ENCODE measurements around the gene VKORC1L1. TPM values are rescaled to one million over a fixed set of nuclear protein-coding genes. Genes with fewer than 3 reads are reported as not detected.

The VKORC1L1 gene
- total RNA-seq, 1 donor from 2014 or later: 33.9 TPM

DNA sequence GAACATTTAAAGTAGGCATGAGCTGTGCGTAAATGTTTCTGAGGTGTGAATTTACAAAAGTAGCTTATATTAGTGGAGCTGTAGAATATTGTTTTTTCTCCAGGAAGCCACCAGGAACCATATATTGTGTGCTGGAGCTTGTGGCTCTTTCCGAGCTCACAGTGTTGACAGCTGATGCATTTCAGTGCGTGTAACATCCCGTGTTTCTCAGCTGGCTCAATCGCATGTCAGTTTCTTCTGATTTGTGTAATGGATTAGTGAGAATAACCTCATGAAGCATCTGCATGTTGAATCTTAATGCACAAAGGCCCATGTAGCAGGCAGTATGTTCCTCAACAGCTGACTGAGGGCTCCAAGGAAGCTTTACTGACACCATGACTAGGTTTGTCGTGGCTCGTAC is 39.4 kb downstream of the VKORC1L1 start:
- no peak for DNase-seq (ENCODE audit: low read depth, low spot score)
- H3K27me3 Mint-ChIP-seq (ENCODE audit: low read depth): no peaks in the 10 kb centered on the region
- no peaks in the 10 kb centered on the region for H3K36me3 Mint-ChIP-seq (ENCODE audit: low read depth)
- no peak for TF ChIP-seq CTCF (conservative IDR thresholded peaks at IDR 0.05)
- no peaks in the 10 kb centered on the region for H3K9me3 Mint-ChIP-seq
- H3K27ac Mint-ChIP-seq (ENCODE audit: unreplicated experiment): no peak overlapping the region
- no peak overlapping the region for H3K4me3 Mint-ChIP-seq
- peaks cover 7% of the 10 kb centered on the region for H3K4me1 Mint-ChIP-seq

GRCh38 chr7:65915921-65916657 is 43.2 kb downstream of the VKORC1L1 start:
- Mint-ChIP-seq H3K27ac (ENCODE audit: unreplicated experiment) (no peak overlapping the region), H3K4me1 (no peaks in the 10 kb centered on the region), H3K27me3 (ENCODE audit: low read depth) (no peaks in the 10 kb centered on the region), H3K36me3 (ENCODE audit: low read depth) (peaks cover 3% of the 10 kb centered on the region), H3K9me3 (no peaks in the 10 kb centered on the region), H3K4me3 (no peak overlapping the region)
- TF ChIP-seq CTCF (conservative IDR thresholded peaks at IDR 0.05): no peak
- no peak for DNase-seq (ENCODE audit: low read depth, low spot score)

- no peak for TF ChIP-seq CTCF (conservative IDR thresholded peaks at IDR 0.05)
- H3K36me3 Mint-ChIP-seq (ENCODE audit: low read depth): peaks cover 3% of the 10 kb centered on the region
- no peaks in the 10 kb centered on the region for H3K9me3 Mint-ChIP-seq
- no peak for DNase-seq (ENCODE audit: low read depth, low spot score)
- no peaks in the 10 kb centered on the region for H3K27me3 Mint-ChIP-seq (ENCODE audit: low read depth)
- H3K4me1 Mint-ChIP-seq: peaks cover 13% of the 10 kb centered on the region
- no peak overlapping the region for H3K27ac Mint-ChIP-seq (ENCODE audit: unreplicated experiment)
- H3K4me3 Mint-ChIP-seq: no peak overlapping the region
Measured at GRCh38 chr7:65923316-65923715, 50.4 kb downstream of the VKORC1L1 start.

DNA sequence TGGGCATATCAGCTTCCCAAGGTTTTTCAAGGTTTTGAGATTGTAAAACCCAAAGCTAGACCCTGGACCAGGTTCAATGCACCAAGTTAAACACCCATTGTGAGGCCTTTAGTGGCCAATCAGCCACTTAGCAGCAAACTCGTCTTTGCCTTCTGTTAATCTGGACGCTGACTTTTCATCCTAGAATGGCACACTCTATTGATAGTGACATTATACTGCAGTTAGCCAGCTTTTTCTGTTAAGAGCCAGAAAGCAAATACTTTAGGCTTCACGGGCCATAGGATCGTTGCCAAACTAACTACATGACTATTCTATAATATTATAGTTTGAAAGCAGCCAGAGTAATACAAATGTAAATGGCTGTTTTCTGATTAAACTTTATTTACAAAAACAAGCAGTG is 51.3 kb downstream of the VKORC1L1 start:
- no peak for TF ChIP-seq CTCF (conservative IDR thresholded peaks at IDR 0.05)
- H3K27ac Mint-ChIP-seq (ENCODE audit: unreplicated experiment): no peak overlapping the region
- H3K36me3 Mint-ChIP-seq (ENCODE audit: low read depth): peaks cover 3% of the 10 kb centered on the region
- no peaks in the 10 kb centered on the region for H3K27me3 Mint-ChIP-seq (ENCODE audit: low read depth)
- no peaks in the 10 kb centered on the region for H3K9me3 Mint-ChIP-seq
- H3K4me3 Mint-ChIP-seq: no peak overlapping the region
- peaks cover 13% of the 10 kb centered on the region for H3K4me1 Mint-ChIP-seq
- DNase-seq (ENCODE audit: low read depth, low spot score): no peak

DNA sequence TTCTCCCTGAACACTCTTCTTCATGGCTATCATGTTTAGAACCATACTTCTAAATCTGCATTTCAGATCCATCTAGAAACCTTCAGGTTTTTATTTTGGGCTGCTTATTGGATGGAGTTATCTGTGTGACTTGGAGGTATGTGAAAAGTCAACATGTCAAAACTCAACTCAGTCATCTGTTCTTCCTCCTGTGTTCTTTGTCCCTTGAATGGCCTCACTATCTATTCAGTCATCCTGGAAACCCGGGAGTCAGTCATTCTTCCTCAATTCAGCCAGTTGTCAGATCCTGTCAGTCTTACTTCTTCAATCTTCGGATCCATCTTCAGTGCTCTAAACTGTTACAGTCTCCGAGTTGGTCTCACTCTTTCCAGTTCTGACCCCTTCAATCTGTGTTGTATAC is 52.2 kb downstream of the VKORC1L1 start:
- no peak for TF ChIP-seq CTCF (conservative IDR thresholded peaks at IDR 0.05)

More for the DNA sequence above, 52.2 kb downstream of the VKORC1L1 start:
- H3K4me3 Mint-ChIP-seq: no peak overlapping the region
- no peak for DNase-seq (ENCODE audit: low read depth, low spot score)
- peaks cover 1% of the 10 kb centered on the region for H3K36me3 Mint-ChIP-seq (ENCODE audit: low read depth)
- H3K9me3 Mint-ChIP-seq: no peaks in the 10 kb centered on the region
- no peaks in the 10 kb centered on the region for H3K27me3 Mint-ChIP-seq (ENCODE audit: low read depth)
- peaks cover 14% of the 10 kb centered on the region for H3K4me1 Mint-ChIP-seq
- H3K27ac Mint-ChIP-seq (ENCODE audit: unreplicated experiment): no peak overlapping the region

All from neural crest cell (in vitro differentiated cells).